Measurements from ENCODE around the gene ZNF550.
A peak's percentile ranks its signal among the peaks of the same experiment; 100 is the strongest.

Gene ZNF550

DNA sequence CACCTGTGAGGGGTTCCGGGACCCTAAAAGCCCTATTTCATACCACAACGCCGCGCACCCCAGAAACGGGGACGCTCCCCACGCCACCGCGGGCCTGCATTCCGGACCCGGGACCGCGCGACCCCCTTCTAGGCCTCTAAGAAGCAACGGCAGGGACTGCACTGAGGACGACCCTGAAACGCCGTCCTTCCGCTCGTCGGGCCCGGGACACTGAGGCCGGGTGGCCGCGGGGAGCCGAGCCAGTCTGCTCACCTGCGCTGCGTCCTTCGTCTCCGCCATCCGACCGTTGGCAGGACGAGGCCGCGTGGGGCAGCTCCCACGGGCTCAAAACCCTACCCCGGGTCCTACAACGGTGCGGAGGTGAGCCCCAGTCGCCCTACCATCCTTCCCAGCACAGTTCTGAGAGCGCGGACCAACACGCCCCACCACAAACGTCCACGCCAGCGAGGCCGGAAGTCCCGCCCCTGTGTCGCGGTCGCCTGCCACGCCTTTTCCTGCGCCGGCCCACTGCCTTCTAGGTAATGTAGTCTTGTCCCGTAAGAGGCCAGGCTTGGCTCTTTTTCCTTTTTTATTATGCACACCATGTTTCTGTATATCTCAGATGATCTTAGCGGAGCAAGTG is at the start of gene ZNF550:
Gene ZNF550, minus strand, starts transcription at position 460 of the 622 bp plus-strand sequence. Its CDS starts 181 bp downstream, at position 279.
- TF ChIP-seq, protein P1, sequence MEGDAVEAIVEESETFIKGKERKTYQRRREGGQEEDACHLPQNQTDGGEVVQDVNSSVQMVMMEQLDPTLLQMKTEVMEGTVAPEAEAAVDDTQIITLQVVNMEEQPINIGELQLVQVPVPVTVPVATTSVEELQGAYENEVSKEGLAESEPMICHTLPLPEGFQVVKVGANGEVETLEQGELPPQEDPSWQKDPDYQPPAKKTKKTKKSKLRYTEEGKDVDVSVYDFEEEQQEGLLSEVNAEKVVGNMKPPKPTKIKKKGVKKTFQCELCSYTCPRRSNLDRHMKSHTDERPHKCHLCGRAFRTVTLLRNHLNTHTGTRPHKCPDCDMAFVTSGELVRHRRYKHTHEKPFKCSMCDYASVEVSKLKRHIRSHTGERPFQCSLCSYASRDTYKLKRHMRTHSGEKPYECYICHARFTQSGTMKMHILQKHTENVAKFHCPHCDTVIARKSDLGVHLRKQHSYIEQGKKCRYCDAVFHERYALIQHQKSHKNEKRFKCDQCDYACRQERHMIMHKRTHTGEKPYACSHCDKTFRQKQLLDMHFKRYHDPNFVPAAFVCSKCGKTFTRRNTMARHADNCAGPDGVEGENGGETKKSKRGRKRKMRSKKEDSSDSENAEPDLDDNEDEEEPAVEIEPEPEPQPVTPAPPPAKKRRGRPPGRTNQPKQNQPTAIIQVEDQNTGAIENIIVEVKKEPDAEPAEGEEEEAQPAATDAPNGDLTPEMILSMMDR (IDR thresholded peaks at IDR 0.05; ENCODE audit: borderline replicate concordance, control extremely low read depth, extremely low read depth, insufficient read depth, missing control alignments), result no peak

DNA sequence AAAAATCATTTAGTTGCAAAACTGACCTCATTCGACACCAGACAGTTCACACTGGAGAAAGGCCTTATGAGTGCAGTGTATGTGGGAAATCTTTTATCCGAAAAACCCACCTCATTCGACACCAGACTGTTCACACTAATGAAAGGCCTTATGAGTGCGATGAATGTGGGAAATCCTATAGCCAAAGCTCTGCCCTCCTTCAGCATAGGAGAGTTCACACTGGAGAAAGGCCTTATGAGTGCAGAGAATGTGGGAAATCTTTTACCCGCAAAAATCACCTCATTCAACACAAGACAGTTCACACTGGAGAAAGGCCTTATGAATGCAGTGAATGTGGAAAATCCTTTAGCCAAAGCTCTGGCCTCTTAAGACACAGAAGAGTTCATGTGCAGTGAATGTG is 47.3 kb upstream of the ZNF550 start:
- TF ChIP-seq, protein P1 (IDR thresholded peaks at IDR 0.05; ENCODE audit: borderline replicate concordance, control extremely low read depth, extremely low read depth, insufficient read depth, missing control alignments), result no peak
- in situ Hi-C loops (cut with MboI; ENCODE audit: low sequenced_read_pairs, unreplicated experiment), result no loop called here
- DNase-seq (ENCODE audit: low spot score), result no peak

More for the DNA sequence above, at the start of gene ZNF550:
- in situ Hi-C loops (cut with MboI; ENCODE audit: low sequenced_read_pairs, unreplicated experiment), result no loop called here
- peak; percentile 96 for DNase-seq (ENCODE audit: low spot score)

DNA sequence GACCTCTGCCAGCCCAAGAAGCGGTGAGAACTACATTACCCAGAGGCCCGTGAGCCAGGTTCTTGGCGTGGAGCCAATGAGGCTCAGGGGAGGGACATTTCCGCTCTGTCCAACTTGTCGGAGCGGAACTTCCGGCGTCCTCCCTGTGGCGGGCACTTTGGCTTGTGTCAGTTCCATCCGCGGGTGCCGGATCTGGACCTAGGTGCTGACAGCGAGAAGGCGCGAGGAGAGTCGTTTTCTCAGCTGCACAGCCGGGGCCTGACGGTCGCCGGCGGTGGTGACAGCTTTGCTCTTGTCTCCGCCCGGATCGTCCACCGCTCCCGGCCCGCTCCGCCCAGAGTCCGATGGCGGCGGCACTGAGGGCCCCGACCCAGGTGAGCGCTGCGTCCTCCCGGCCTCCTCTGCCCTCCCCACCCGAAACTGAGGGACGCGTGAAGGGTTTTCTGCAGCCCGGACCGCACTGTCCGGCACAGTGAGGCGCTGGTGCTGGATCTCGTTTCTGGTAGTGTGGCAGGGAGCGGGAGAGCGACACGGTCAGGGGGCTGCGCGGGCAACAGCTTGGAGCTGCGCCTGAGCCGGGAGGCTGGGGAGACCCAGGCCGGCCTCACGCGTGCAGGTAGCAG is 40.2 kb upstream of the ZNF550 start, which contains the start of gene ZNF530:
Gene ZNF530, plus strand, starts transcription at position 125 of the 623 bp plus-strand sequence. CDS start 4,461 bp downstream, outside the sequence.
- peak; percentile 93 for DNase-seq (ENCODE audit: low spot score)
- TF ChIP-seq, protein P1 (IDR thresholded peaks at IDR 0.05; ENCODE audit: borderline replicate concordance, control extremely low read depth, extremely low read depth, insufficient read depth, missing control alignments), result no peak

DNA sequence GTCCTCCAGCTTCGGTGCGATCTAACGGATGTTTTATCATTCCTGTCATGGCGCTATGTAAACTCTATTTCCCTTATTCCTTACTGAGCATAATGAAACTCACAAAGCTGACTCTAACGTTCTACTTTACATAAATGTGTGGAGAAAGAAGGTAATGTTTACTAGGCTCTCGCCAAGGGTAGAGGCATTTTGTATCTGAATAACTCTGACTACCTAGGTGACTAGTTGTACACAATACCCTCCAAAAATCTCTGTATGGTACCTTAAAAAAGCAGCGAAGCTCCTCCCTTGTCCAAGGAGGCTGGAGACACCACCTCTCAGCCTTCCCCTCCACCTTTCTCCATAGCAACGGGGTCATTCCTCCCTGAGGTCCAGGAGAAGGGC is 39.7 kb upstream of the ZNF550 start:
- in situ Hi-C loops (cut with MboI; ENCODE audit: low sequenced_read_pairs, unreplicated experiment), result no loop called here
- no peak for DNase-seq (ENCODE audit: low spot score)
- TF ChIP-seq, protein P1 (IDR thresholded peaks at IDR 0.05; ENCODE audit: borderline replicate concordance, control extremely low read depth, extremely low read depth, insufficient read depth, missing control alignments), result no peak

More for the DNA sequence above, 40.2 kb upstream of the ZNF550 start, which contains the start of gene ZNF530:
- in situ Hi-C loops (cut with MboI; ENCODE audit: low sequenced_read_pairs, unreplicated experiment), result no loop called here

DNA sequence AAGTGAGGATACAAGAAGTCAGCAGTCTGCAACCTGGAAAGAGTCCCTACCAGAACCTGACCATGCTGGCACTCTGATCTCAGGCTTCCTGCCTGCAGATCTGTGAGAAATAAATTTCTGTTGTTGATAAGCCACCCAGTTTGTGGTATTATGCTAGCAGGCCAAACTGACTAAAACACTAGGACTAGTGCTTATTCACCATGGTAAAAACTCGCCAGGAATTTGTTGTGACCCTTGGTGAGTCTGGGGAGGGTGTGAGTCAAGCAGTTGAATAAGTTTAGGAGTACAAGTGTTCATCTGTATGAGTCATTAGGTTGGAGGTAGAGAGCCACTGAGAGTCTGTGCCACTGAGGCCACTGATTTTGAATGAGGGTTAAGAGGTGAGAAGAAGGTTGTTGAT is 27.9 kb upstream of the ZNF550 start:
- in situ Hi-C loops (cut with MboI; ENCODE audit: low sequenced_read_pairs, unreplicated experiment), result no loop called here
- TF ChIP-seq, protein P1 (IDR thresholded peaks at IDR 0.05; ENCODE audit: borderline replicate concordance, control extremely low read depth, extremely low read depth, insufficient read depth, missing control alignments), result no peak
- no peak for DNase-seq (ENCODE audit: low spot score)

DNA sequence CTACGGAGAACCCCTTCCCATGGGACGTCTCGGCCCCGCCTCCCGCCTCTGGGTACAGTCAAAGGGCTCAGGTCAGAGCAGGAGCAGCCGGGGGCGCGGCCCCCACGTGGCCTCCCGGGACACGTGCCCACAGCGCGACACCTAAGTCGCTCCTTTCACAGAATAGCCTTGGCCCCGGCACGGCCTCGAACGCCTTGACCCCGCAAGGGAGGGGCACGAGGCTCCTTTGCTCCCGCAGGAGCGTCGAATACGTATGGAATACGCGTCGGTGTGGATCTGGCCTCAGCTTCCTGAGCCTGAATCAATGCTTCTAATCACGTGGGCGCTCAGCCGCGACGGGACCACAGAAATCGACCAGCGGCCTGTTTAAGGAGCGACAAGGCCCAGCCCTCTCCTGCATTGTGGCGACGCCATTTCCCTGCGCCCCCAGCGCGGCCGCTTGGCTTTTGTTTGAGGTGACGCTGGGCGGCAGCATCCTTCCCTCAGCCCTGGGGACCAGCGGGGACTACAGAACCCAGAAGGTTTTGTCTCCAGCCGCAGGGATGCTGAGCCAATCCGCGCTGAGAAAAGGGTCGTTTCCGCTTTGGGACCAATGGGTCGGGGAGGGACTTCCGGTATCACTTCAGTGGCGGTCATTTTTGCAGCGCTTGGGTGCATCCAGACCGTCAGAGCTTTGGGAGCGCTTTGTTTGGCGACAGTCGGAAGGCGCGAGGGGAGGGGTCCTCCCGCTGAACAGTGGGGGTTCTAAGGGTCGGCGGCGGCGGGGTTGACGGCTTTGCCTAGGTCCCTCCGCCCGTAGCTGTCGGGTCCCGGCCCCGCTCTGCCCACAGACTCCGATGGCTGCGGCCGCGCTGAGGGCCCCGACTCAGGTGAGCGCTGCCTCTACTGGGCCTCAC is 24.1 kb upstream of the ZNF550 start, which contains the start of gene ZIK1:
Gene ZIK1, plus strand, starts transcription at position 625 of the 896 bp plus-strand sequence. Its CDS starts 212 bp downstream, at position 837.
- peak; percentile 95 for DNase-seq (ENCODE audit: low spot score)
- in situ Hi-C loops (cut with MboI; ENCODE audit: low sequenced_read_pairs, unreplicated experiment), result no loop called here

More for the DNA sequence above, 24.1 kb upstream of the ZNF550 start, which contains the start of gene ZIK1:
- TF ChIP-seq, protein P1 (IDR thresholded peaks at IDR 0.05; ENCODE audit: borderline replicate concordance, control extremely low read depth, extremely low read depth, insufficient read depth, missing control alignments), result no peak

Data from GM13976 (cell line).